Measurements from ENCODE around the gene DNAJC27.

The DNAJC27 gene

GRCh38 chr2:24909555-24910177, 62.1 kb downstream of the DNAJC27 start:
- no peak for DNase-seq (ENCODE audit: extremely low read depth in 1 of 2, low read depth in 1 of 2)

- DNase-seq (ENCODE audit: extremely low read depth in 1 of 2, low read depth in 1 of 2): no peak
These were observed 63.3 kb downstream of the DNAJC27 start for GRCh38 chr2:24908461-24908901.

GRCh38 chr2:24907116-24907515, 64.6 kb downstream of the DNAJC27 start:
- DNase-seq (ENCODE audit: extremely low read depth in 1 of 2, low read depth in 1 of 2): no peak

- no peak for DNase-seq (ENCODE audit: extremely low read depth in 1 of 2, low read depth in 1 of 2)
These were observed 65.3 kb downstream of the DNAJC27 start for GRCh38 chr2:24906466-24906865.

GRCh38 chr2:24903161-24904103, 68.3 kb downstream of the DNAJC27 start:
- DNase-seq (ENCODE audit: extremely low read depth in 1 of 2, low read depth in 1 of 2): no peak

GRCh38 chr2:24899361-24899910, 72.3 kb downstream of the DNAJC27 start:
- DNase-seq (ENCODE audit: extremely low read depth in 1 of 2, low read depth in 1 of 2): no peak

GRCh38 chr2:24898122-24899109, 73.3 kb downstream of the DNAJC27 start:
- DNase-seq (ENCODE audit: extremely low read depth in 1 of 2, low read depth in 1 of 2): no peak

GRCh38 chr2:24894750-24895149, 77.0 kb downstream of the DNAJC27 start:
- no peak for DNase-seq (ENCODE audit: extremely low read depth in 1 of 2, low read depth in 1 of 2)

GRCh38 chr2:24893934-24894333, 77.8 kb downstream of the DNAJC27 start:
- no peak for DNase-seq (ENCODE audit: extremely low read depth in 1 of 2, low read depth in 1 of 2)
